ENCODE data around the gene DAND5. TPM values are rescaled to one million over a fixed set of nuclear protein-coding genes. Genes with fewer than 3 reads are reported as not detected.
"Not testable (repeated sequence)": the region's sequence is repeated elsewhere in the genome, so short reads cannot be mapped to it uniquely, and the experiment has no call there.

DAND5 gene
- total RNA-seq, 1 donor from 2014 or later, result not detected

GRCh38 chr19:12954612-12954962 lies 14.8 kb upstream of the DAND5 start:
- H3K4me3 Mint-ChIP-seq (ENCODE audit: unreplicated experiment), result peak overlapping the region; percentile 69
- no peaks in the 10 kb centered on the region for H3K27me3 ChIP-seq (ENCODE audit: insufficient read depth, low read length)

GRCh38 chr19:12955575-12955974 lies 13.8 kb upstream of the DAND5 start:
- not testable (repeated sequence) for FAIRE-seq; H3K9me3 Mint-ChIP-seq (ENCODE audit: unreplicated experiment); H3K27me3 ChIP-seq (ENCODE audit: insufficient read depth, low read length); H3K9me3 ChIP-seq (ENCODE audit: insufficient read depth, low read depth, low read length); H3K36me3 ChIP-seq (ENCODE audit: insufficient read depth, low read length); H3K27ac ChIP-seq (ENCODE audit: low read depth, low read length); H2AFZ ChIP-seq (ENCODE audit: low read depth, low read length); DNase-seq (ENCODE audit: low read depth); H3K27me3 Mint-ChIP-seq (ENCODE audit: low read depth, unreplicated experiment); H3K36me3 Mint-ChIP-seq (ENCODE audit: low read depth, unreplicated experiment)
- peaks cover 20% of the 10 kb centered on the region for H4K20me1 ChIP-seq (ENCODE audit: insufficient read depth, low read length)
- H3K4me3 ChIP-seq (ENCODE audit: insufficient read depth, low read depth, low read length), result peak overlapping the region; percentile 87
- peak overlapping the region; percentile 93 for H3K9ac ChIP-seq (ENCODE audit: low read length)
- H3K79me2 ChIP-seq (ENCODE audit: insufficient read depth, low read length), result peaks cover 52% of the 10 kb centered on the region
- peak overlapping the region; percentile 75 for H3K27ac Mint-ChIP-seq (ENCODE audit: unreplicated experiment)
- H3K4me1 ChIP-seq (ENCODE audit: insufficient read depth, low read length), result peaks cover 29% of the 10 kb centered on the region
- peak overlapping the region; percentile 94 for H3K4me3 Mint-ChIP-seq (ENCODE audit: unreplicated experiment)
- H3K4me2 ChIP-seq (ENCODE audit: low read length), result peak overlapping the region; percentile 91
- peaks cover 16% of the 10 kb centered on the region for H3K4me1 Mint-ChIP-seq (ENCODE audit: low read depth, unreplicated experiment)

More at GRCh38 chr19:12954612-12954962, 14.8 kb upstream of the DAND5 start:
- Mint-ChIP-seq H3K27me3 (ENCODE audit: low read depth, unreplicated experiment) (no peaks in the 10 kb centered on the region), H3K9me3 (ENCODE audit: unreplicated experiment) (no peaks in the 10 kb centered on the region), H3K27ac (ENCODE audit: unreplicated experiment) (no peak overlapping the region), H3K36me3 (ENCODE audit: low read depth, unreplicated experiment) (peaks cover 5% of the 10 kb centered on the region), H3K4me1 (ENCODE audit: low read depth, unreplicated experiment) (peaks cover 16% of the 10 kb centered on the region)
- Histone ChIP-seq H3K4me2 (ENCODE audit: low read length) (peak overlapping the region; percentile 11), H3K9me3 (ENCODE audit: insufficient read depth, low read depth, low read length) (no peaks in the 10 kb centered on the region), H3K4me1 (ENCODE audit: insufficient read depth, low read length) (peaks cover 29% of the 10 kb centered on the region), H3K36me3 (ENCODE audit: insufficient read depth, low read length) (peaks cover 14% of the 10 kb centered on the region), H3K79me2 (ENCODE audit: insufficient read depth, low read length) (peaks cover 54% of the 10 kb centered on the region), H3K9ac (ENCODE audit: low read length) (peak overlapping the region; percentile 11), H2AFZ (ENCODE audit: low read depth, low read length) (no peak overlapping the region), H3K4me3 (ENCODE audit: insufficient read depth, low read depth, low read length) (no peak overlapping the region), H4K20me1 (ENCODE audit: insufficient read depth, low read length) (peaks cover 20% of the 10 kb centered on the region), H3K27ac (ENCODE audit: low read depth, low read length) (peak overlapping the region; percentile 24)
- DNase-seq (ENCODE audit: low read depth) (no peak), FAIRE-seq (no peak)
- TF ChIP-seq CTCF (IDR thresholded peaks at IDR 0.05; ENCODE audit: insufficient read depth, low read depth, low read length), result no peak
- no peak for TF ChIP-seq EZH2 (IDR thresholded peaks at IDR 0.05; ENCODE audit: insufficient read depth, low read length)

GRCh38 chr19:12955996-12956395 lies 13.4 kb upstream of the DAND5 start:
- no peak for FAIRE-seq
- TF ChIP-seq EZH2 (IDR thresholded peaks at IDR 0.05; ENCODE audit: insufficient read depth, low read length), result no peak
- TF ChIP-seq CTCF (IDR thresholded peaks at IDR 0.05; ENCODE audit: insufficient read depth, low read depth, low read length), result no peak
- H3K4me1 Mint-ChIP-seq (ENCODE audit: low read depth, unreplicated experiment), result peaks cover 16% of the 10 kb centered on the region
- Histone ChIP-seq H3K4me1 (ENCODE audit: insufficient read depth, low read length) (peaks cover 29% of the 10 kb centered on the region), H3K79me2 (ENCODE audit: insufficient read depth, low read length) (peaks cover 52% of the 10 kb centered on the region), H3K4me2 (ENCODE audit: low read length) (peak overlapping the region; percentile 91), H4K20me1 (ENCODE audit: insufficient read depth, low read length) (peaks cover 20% of the 10 kb centered on the region), H3K9ac (ENCODE audit: low read length) (peak overlapping the region; percentile 93), H3K9me3 (ENCODE audit: insufficient read depth, low read depth, low read length) (no peaks in the 10 kb centered on the region), H3K27me3 (ENCODE audit: insufficient read depth, low read length) (no peaks in the 10 kb centered on the region), H2AFZ (ENCODE audit: low read depth, low read length) (no peak overlapping the region), H3K4me3 (ENCODE audit: insufficient read depth, low read depth, low read length) (peak overlapping the region; percentile 87), H3K27ac (ENCODE audit: low read depth, low read length) (peak overlapping the region; percentile 33), H3K36me3 (ENCODE audit: insufficient read depth, low read length) (peaks cover 7% of the 10 kb centered on the region)
- peak overlapping the region; percentile 75 for H3K27ac Mint-ChIP-seq (ENCODE audit: unreplicated experiment)
- H3K4me3 Mint-ChIP-seq (ENCODE audit: unreplicated experiment), result peak overlapping the region; percentile 94
- peaks cover 2% of the 10 kb centered on the region for H3K36me3 Mint-ChIP-seq (ENCODE audit: low read depth, unreplicated experiment)
- H3K9me3 Mint-ChIP-seq (ENCODE audit: unreplicated experiment), result no peaks in the 10 kb centered on the region
- peaks cover 2% of the 10 kb centered on the region for H3K27me3 Mint-ChIP-seq (ENCODE audit: low read depth, unreplicated experiment)
- no peak for DNase-seq (ENCODE audit: low read depth)

Measured in astrocyte (in vitro differentiated cells and primary cell).